Brain microvascular endothelial cell (primary cell): ENCODE measurements around the gene SFXN2.

ENCODE experiments used
- DNase-seq: peaks from one replicate; pipeline ENCODE4 v3.0.0-alpha.2; 2020
- H3K27ac ChIP-seq: fragments of 250-450 bp; sonication (Bioruptor Pico); 2 replicates; pipeline ENCODE4 v1.5.1; 2020; ENCODE audit warnings: mild to moderate bottlenecking, moderate library complexity
- H3K27me3 ChIP-seq: fragments of 250-450 bp; sonication (Bioruptor Pico); replicated peaks from 2 replicates; pipeline ENCODE4 v1.5.1; 2020; ENCODE audit warnings: mild to moderate bottlenecking
- H3K36me3 ChIP-seq: fragments of 250-450 bp; sonication (Bioruptor Pico); replicated peaks from 2 replicates; pipeline ENCODE4 v1.5.1; 2020; ENCODE audit warnings: mild to moderate bottlenecking
- H3K4me3 ChIP-seq: 2 replicates; pipeline ENCODE4 v1.5.1; 2011; ENCODE audit warnings: low read depth, mild to moderate bottlenecking, control low read depth, low read length, moderate library complexity
- in situ Hi-C: cut with HindIII; loops from 2 replicates; pipeline ENCODE4 v1.10.0; 2017; ENCODE audit warnings: low sequenced_read_pairs, low pct_ligation_motif_present
- TF ChIP-seq, protein P1 (sequence below): IDR thresholded peaks from 2 replicates; pipeline ENCODE4 v1.5.1; 2011; ENCODE audit warnings: low read depth, mild to moderate bottlenecking, moderate library complexity, low read length, control low read depth, inconsistent platforms; ENCODE audit errors: missing control alignments

SFXN2 gene

DNA sequence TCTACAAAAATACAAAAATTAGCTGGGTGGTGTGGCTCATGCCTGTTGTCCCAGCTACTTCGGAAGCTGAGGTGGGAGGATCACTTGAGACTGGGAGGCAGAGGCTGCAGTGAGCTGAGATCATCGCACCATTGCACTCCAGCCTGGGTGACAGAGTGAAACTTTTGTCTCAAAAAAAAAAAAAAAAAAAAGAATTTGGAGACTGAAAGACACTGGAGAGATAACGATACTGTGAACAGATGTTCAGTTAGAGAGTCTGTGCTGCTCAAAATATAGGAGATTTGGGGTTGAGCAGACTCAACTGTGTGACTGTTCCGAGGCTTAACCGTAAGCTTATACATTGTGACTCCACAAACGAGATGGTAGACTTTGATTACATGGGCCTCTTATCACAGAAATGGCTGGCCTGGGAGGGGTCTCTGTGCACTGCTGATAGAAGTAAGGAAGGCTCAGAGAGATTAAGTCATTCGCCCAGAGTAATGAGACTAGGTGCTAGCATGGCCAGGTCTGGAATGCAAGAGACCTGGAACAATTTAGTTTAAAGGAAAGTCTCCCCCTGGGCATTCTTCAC is 48.7 kb downstream of the SFXN2 start:
- DNase-seq: no peak
- Histone ChIP-seq H3K27me3 (no peaks in the 10 kb centered on the region), H3K36me3 (no peaks in the 10 kb centered on the region), H3K27ac (no peak overlapping the region), H3K4me3 (no peak overlapping the region)
- TF ChIP-seq, protein P1, sequence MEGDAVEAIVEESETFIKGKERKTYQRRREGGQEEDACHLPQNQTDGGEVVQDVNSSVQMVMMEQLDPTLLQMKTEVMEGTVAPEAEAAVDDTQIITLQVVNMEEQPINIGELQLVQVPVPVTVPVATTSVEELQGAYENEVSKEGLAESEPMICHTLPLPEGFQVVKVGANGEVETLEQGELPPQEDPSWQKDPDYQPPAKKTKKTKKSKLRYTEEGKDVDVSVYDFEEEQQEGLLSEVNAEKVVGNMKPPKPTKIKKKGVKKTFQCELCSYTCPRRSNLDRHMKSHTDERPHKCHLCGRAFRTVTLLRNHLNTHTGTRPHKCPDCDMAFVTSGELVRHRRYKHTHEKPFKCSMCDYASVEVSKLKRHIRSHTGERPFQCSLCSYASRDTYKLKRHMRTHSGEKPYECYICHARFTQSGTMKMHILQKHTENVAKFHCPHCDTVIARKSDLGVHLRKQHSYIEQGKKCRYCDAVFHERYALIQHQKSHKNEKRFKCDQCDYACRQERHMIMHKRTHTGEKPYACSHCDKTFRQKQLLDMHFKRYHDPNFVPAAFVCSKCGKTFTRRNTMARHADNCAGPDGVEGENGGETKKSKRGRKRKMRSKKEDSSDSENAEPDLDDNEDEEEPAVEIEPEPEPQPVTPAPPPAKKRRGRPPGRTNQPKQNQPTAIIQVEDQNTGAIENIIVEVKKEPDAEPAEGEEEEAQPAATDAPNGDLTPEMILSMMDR: no peak
- in situ Hi-C loops: no loop called here

- TF ChIP-seq, protein P1: no peak
- H3K27me3 ChIP-seq: no peaks in the 10 kb centered on the region
- DNase-seq: no peak
- no peak overlapping the region for H3K27ac ChIP-seq
- in situ Hi-C loops: no loop called here
- no peaks in the 10 kb centered on the region for H3K36me3 ChIP-seq
- no peak overlapping the region for H3K4me3 ChIP-seq
These were observed 50.2 kb downstream of the SFXN2 start for GRCh38 chr10:102764470-102765161.

- Histone ChIP-seq H3K4me3 (no peak overlapping the region), H3K36me3 (no peaks in the 10 kb centered on the region), H3K27me3 (no peaks in the 10 kb centered on the region), H3K27ac (no peak overlapping the region)
- TF ChIP-seq, protein P1: no peak
- in situ Hi-C loops: no loop called here
- no peak for DNase-seq
These were observed 50.9 kb downstream of the SFXN2 start for GRCh38 chr10:102765336-102765735.

GRCh38 chr10:102767428-102768160 is 53.2 kb downstream of the SFXN2 start:
- no peak for DNase-seq
- TF ChIP-seq, protein P1: no peak
- no peak overlapping the region for H3K27ac ChIP-seq
- H3K4me3 ChIP-seq: no peak overlapping the region
- H3K27me3 ChIP-seq: no peaks in the 10 kb centered on the region
- no peaks in the 10 kb centered on the region for H3K36me3 ChIP-seq
- in situ Hi-C loops: no loop called here

DNA sequence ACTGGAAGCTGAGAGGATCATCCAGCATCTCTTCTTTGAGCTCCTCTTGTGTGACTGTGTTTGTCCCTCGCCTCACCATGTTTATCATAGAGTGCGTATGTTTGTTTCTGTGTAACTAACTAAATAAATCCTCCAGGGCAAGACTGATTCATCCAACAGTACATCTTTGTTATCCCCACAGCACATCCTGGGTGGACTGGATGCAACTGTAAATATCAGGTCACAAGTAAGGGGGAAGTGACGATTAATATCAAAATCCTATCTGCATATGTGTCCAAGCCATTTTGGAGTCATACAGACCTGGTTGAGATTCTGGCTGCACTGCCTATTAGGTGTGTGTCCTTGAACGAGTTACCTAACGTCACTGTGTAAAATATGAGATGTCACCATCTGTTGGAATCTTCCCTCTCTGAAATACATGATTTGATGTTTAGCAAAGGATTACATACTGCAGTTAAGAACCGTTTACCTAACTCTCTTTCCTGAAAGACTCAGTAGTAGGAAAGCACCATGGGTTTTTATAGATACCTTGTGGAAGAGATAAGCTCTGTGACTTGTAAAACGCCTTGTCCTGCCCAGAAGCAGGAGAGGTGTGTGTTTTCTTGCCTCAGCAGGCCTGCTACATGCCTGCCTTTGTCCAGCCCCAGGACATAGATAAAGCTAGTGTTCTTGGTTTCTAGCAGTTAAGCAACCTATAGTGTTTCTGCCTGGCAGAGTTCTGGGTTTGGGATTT is 55.1 kb downstream of the SFXN2 start:
- Histone ChIP-seq H3K36me3 (no peaks in the 10 kb centered on the region), H3K27me3 (no peaks in the 10 kb centered on the region), H3K27ac (no peak overlapping the region), H3K4me3 (no peak overlapping the region)
- TF ChIP-seq, protein P1: no peak
- DNase-seq: no peak
- in situ Hi-C loops: no loop called here
